GM19099 (cell line): ENCODE data around the gene DSCAM.

Experiments
- POLR2A ChIP-seq: IDR thresholded peaks from 3 replicates; pipeline ENCODE4 v1.6.1; 2011; ENCODE audit warnings: low read depth; ENCODE audit not compliant: insufficient read length; ENCODE audit errors: extremely low read depth

DSCAM gene

GRCh38 chr21:40177979-40178378, 669.0 kb downstream of the DSCAM start:
- no peak for TF ChIP-seq POLR2A

GRCh38 chr21:40176724-40177123, 670.2 kb downstream of the DSCAM start:
- no peak for TF ChIP-seq POLR2A

- TF ChIP-seq POLR2A, result no peak
These were observed 673.1 kb downstream of the DSCAM start for GRCh38 chr21:40173816-40174215.

GRCh38 chr21:40169971-40170370, 677.0 kb downstream of the DSCAM start:
- no peak for TF ChIP-seq POLR2A

GRCh38 chr21:40166291-40166843, 680.6 kb downstream of the DSCAM start:
- no peak for TF ChIP-seq POLR2A

GRCh38 chr21:40165773-40166070, 681.2 kb downstream of the DSCAM start:
- TF ChIP-seq POLR2A, result no peak

GRCh38 chr21:40164905-40165772, 681.8 kb downstream of the DSCAM start:
- TF ChIP-seq POLR2A, result no peak

- no peak for TF ChIP-seq POLR2A
These were observed 684.9 kb downstream of the DSCAM start for GRCh38 chr21:40162075-40162474.

- TF ChIP-seq POLR2A, result no peak
These were observed 686.0 kb downstream of the DSCAM start for GRCh38 chr21:40160911-40161310.

GRCh38 chr21:40158366-40158765, 688.6 kb downstream of the DSCAM start:
- no peak for TF ChIP-seq POLR2A

GRCh38 chr21:40155563-40155962, 691.4 kb downstream of the DSCAM start:
- no peak for TF ChIP-seq POLR2A

- TF ChIP-seq POLR2A, result no peak
These were observed 693.6 kb downstream of the DSCAM start for GRCh38 chr21:40153351-40153750.

- TF ChIP-seq POLR2A, result no peak
These were observed 694.5 kb downstream of the DSCAM start for GRCh38 chr21:40152476-40152875.

- TF ChIP-seq POLR2A, result no peak
These were observed 695.3 kb downstream of the DSCAM start for GRCh38 chr21:40151611-40152010.

- no peak for TF ChIP-seq POLR2A
These were observed 700.6 kb downstream of the DSCAM start for GRCh38 chr21:40146216-40146837.
